ENCODE measurements around the gene DIO1. TPM values are rescaled to one million over a fixed set of nuclear protein-coding genes. Genes with fewer than 3 reads are reported as not detected.

Gene DIO1
- total and polyA plus RNA-seq, 11 donors: not detected

DNA sequence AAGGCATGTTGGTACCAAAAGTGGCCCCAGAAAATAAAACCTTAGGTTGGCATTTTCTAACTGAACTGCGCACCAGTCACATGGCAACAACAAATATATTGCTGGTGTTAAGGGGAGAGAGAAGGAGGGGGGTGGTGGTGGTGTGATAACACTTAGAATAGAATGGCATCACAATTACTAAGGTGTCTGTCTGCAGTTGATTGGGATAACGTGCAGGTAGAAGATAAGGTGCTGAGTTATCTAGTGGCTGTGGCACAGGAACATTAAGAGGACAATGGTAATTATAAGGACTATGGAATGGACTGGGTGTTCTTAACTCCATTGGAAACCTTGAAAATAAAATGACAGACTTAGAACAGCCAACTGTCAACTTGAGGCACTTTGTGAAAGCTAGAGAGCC is 3.0 kb upstream of the DIO1 start:
- no peaks in the 10 kb centered on the region for H3K27me3 ChIP-seq
- DNase-seq (no peak), ATAC-seq (no peak)
- 75 to 88% (median 81%) methylated on average over 2 of the region's 2 CpGs for WGBS, 4 donors
- H3K9me3 ChIP-seq: no peaks in the 10 kb centered on the region
- intact Hi-C loops (cut with DNase I): loop anchor here in 4 of 10 donors (2.0 to 10.0 kb wide), 4 partner anchors 54 to 164 kb away; partner anchors contain the start of genes IFT25 (in 3 of the 4), LRRC42 (in 3 of the 4), TCEANC2 (in 1 of the 4) and TMEM59 (in 1 of the 4)
- peak overlapping the region in 1 of 12 donors; percentile 100 for H3K4me3 ChIP-seq
- no peak for TF ChIP-seq POLR2A (IDR thresholded peaks at IDR 0.05)
- TF ChIP-seq, protein P1, sequence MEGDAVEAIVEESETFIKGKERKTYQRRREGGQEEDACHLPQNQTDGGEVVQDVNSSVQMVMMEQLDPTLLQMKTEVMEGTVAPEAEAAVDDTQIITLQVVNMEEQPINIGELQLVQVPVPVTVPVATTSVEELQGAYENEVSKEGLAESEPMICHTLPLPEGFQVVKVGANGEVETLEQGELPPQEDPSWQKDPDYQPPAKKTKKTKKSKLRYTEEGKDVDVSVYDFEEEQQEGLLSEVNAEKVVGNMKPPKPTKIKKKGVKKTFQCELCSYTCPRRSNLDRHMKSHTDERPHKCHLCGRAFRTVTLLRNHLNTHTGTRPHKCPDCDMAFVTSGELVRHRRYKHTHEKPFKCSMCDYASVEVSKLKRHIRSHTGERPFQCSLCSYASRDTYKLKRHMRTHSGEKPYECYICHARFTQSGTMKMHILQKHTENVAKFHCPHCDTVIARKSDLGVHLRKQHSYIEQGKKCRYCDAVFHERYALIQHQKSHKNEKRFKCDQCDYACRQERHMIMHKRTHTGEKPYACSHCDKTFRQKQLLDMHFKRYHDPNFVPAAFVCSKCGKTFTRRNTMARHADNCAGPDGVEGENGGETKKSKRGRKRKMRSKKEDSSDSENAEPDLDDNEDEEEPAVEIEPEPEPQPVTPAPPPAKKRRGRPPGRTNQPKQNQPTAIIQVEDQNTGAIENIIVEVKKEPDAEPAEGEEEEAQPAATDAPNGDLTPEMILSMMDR (IDR thresholded peaks at IDR 0.05): no peak
- peaks cover 0 to 28% (median 9%) of the 10 kb centered on the region in 9 donors for H3K36me3 ChIP-seq
- H3K27ac ChIP-seq: peak overlapping the region in 1 of 12 donors; percentile 92
- peaks cover 0 to 56% (median 8%) of the 10 kb centered on the region in 12 donors for H3K4me1 ChIP-seq

DNA sequence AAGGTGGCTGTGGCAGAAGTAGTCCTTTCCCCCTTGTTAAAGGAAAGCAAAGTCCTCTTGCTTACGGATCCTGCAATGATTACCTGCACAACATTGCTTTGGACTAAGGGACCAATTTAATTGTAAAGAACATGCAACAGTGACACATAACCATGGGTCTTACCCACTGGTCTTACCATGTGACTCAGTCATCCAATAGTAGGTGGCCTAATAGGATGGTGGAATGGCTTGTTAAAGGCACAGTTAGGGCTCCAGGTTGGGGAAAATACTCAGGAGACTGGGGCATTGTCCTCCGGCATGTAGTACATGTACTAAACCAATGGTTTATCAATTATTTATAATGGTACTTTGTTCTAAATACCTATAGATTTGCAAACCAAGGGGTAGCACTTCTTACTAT is 2.3 kb upstream of the DIO1 start:
- ATAC-seq: no peak
- H3K4me1 ChIP-seq: peaks cover 0 to 62% (median 8%) of the 10 kb centered on the region in 12 donors
- TF ChIP-seq, protein P1 (IDR thresholded peaks at IDR 0.05): no peak
- TF ChIP-seq POLR2A (IDR thresholded peaks at IDR 0.05): no peak
- H3K36me3 ChIP-seq: peaks cover 0 to 22% (median 5%) of the 10 kb centered on the region in 9 donors
- no peaks in the 10 kb centered on the region for H3K9me3 ChIP-seq
- 62 to 97% (median 96%) methylated on average over 2 of the region's 2 CpGs for WGBS, 4 donors
- no peak for DNase-seq
- H3K4me3 ChIP-seq: no peak overlapping the region
- intact Hi-C loops (cut with DNase I): loop anchor here in 4 of 10 donors (2.0 to 10.0 kb wide), 4 partner anchors 53 to 163 kb away; partner anchors contain the start of genes IFT25 (in 3 of the 4), LRRC42 (in 3 of the 4), TCEANC2 (in 1 of the 4) and TMEM59 (in 1 of the 4)
- H3K27me3 ChIP-seq: no peaks in the 10 kb centered on the region
- H3K27ac ChIP-seq: peak overlapping the region in 1 of 12 donors; percentile 85

DNA sequence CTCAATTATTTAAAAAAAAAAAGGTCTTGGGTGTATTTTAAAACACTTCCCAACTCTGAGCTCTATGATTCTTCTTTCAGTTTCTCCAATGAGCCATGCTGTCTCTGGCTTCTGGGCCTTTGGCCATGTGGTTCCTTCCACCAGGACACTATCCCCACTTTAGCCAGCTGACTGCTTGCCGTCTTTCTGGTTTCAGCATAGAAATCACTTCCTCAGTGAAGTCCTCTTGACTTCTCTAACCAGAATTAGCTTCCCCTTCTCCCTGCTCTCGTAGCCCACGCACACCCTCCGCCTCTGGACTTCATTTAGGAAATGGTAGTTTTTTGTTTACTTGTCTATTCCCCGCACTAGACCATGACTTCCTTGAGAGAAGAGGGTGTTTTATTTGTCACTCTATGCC is 1.1 kb upstream of the DIO1 start:
- TF ChIP-seq, protein P1 (IDR thresholded peaks at IDR 0.05): no peak
- no peak for TF ChIP-seq POLR2A (IDR thresholded peaks at IDR 0.05)
- peak overlapping the region in 2 of 12 donors; percentile 19 to 85 for H3K27ac ChIP-seq
- peaks cover 0 to 9% (median 0%) of the 10 kb centered on the region in 9 donors for H3K36me3 ChIP-seq
- ATAC-seq: peak in 1 of 4 donors; percentile 18
- WGBS, 4 donors: 59 to 81% (median 72%) methylated on average over 5 of the region's 5 CpGs
- DNase-seq: peak in 4 of 5 donors; percentile 23 to 34 (median 28)
- H3K9me3 ChIP-seq: no peaks in the 10 kb centered on the region
- H3K4me1 ChIP-seq: peaks cover 0 to 69% (median 8%) of the 10 kb centered on the region in 12 donors
- intact Hi-C loops (cut with DNase I): loop anchor here in 2 of 10 donors (5.0 to 10.0 kb wide), 2 partner anchors 54 to 162 kb away; partner anchors contain the start of genes IFT25 (in 2 of the 2), LRRC42 (in 2 of the 2), TCEANC2 (in 1 of the 2) and TMEM59 (in 1 of the 2)
- H3K4me3 ChIP-seq: no peak overlapping the region
- no peaks in the 10 kb centered on the region for H3K27me3 ChIP-seq

DNA sequence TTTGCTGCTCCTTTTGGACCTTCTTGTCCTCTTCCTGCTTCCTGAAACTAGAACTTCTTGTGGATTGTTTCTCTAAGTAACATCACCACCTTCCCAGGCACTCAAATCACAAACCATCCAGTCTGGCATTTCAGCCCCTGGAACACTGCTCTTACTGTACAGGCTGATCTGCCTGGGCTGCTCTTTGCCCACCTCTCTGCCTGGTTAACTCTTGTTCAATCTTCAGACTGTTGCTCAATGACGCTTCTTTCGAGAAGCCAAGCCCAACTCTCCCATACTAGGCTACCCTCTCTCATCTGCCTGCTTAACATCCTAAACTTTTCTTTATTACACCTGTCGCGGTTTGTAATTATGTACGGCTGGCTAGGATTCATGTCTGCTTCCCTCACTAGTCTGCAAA is 657 bp downstream of the DIO1 start:
- H3K36me3 ChIP-seq: no peaks in the 10 kb centered on the region
- peaks cover 0 to 62% (median 10%) of the 10 kb centered on the region in 12 donors for H3K4me1 ChIP-seq
- no peak overlapping the region for H3K27ac ChIP-seq
- no peaks in the 10 kb centered on the region for H3K27me3 ChIP-seq
- TF ChIP-seq, protein P1 (IDR thresholded peaks at IDR 0.05): no peak
- TF ChIP-seq POLR2A (IDR thresholded peaks at IDR 0.05): no peak
- H3K4me3 ChIP-seq: no peak overlapping the region
- intact Hi-C loops (cut with DNase I): loop anchor here in 2 of 10 donors (5.0 to 10.0 kb wide), 2 partner anchors 53 to 160 kb away; partner anchors contain the start of genes IFT25 (in 2 of the 2), LRRC42 (in 2 of the 2), TCEANC2 (in 1 of the 2) and TMEM59 (in 1 of the 2)
- ATAC-seq (no peak), DNase-seq (no peak)
- H3K9me3 ChIP-seq: no peaks in the 10 kb centered on the region
- 94 to 96% (median 95%) methylated on average over 5 of the region's 5 CpGs for WGBS, 4 donors

Data from heart left ventricle (tissue), 16 donors.